K562 (cell line): Measurements from ENCODE around the gene ARL17B. TPM values are rescaled to one million over a fixed set of nuclear protein-coding genes. Genes with fewer than 3 reads are reported as not detected.

Source experiments
- ATAC-seq: fragments of 200-7000 bp; cut with Tn5 transposase; 3 replicates; pipeline ENCODE4 v1.9.1; 2020; ENCODE audit warnings: moderate library complexity
- BruUV-seq: library from RNA; stranded (reverse); fragments of 400-500 nt; replicated peaks from 2 replicates; lab custom pipeline; 2021; lab: Mats Ljungman, UMichigan
- CTCF ChIA-PET: fragments of 300-600 bp; formaldehyde crosslinking; extraction: SDS; loops from one replicate; lab custom pipeline; 2021; ENCODE audit warnings: low intra/inter-chr PET ratio; lab: Yijun Ruan, JAX
- POLR2A ChIA-PET: fragments of 300-600, 350-650 bp; sonication (Branson Sonifier 250); formaldehyde crosslinking; extraction: SDS; loops from one replicate; lab custom pipeline; 2021; ENCODE audit warnings: antibody characterized with exemption, inconsistent platforms; lab: Yijun Ruan, JAX
- DNase-seq, 4 experiments: peaks; one replicate each; pipeline versions ENCODE4 v3.0.0 to v3.0.0-alpha.2; 2011 to 2018; ENCODE audit warnings: low spot score in 3 of 4, mixed read lengths in 3 of 4; ENCODE audit errors: extremely low read depth in 1 of 4
- FAIRE-seq: peaks from 2 replicates; lab custom pipeline; 2011; peaks lifted over from hg19 to GRCh38; lab: Jason Lieb, UNC
- H2AFZ ChIP-seq: 2 replicates; pipeline ENCODE4 v1.6.0; 2011; ENCODE audit warnings: low read depth, low read length, control low read depth, inconsistent platforms
- H3K27ac ChIP-seq: fragments of 200-600 bp; 3 replicates; pipeline ENCODE4 v1.8.0; 2011; ENCODE audit warnings: low read depth, mild to moderate bottlenecking, control low read depth, inconsistent platforms, low read length, moderate library complexity, mixed read lengths; ENCODE audit errors: extremely low read depth
- H3K27me3 ChIP-seq, 2 experiments: fragments of 300-600 bp in 1 of 2; 2 replicates in 1 of 2; 3 replicates in 1 of 2; pipeline versions ENCODE4 v1.6.0 to v1.8.0; 2011; ENCODE audit warnings: inconsistent platforms in 2 of 2, low read length in 2 of 2, mild to moderate bottlenecking in 1 of 2, mixed read lengths in 1 of 2, moderate library complexity in 1 of 2; ENCODE audit not compliant: control insufficient read depth in 2 of 2, insufficient read depth in 2 of 2
- H3K36me3 ChIP-seq: fragments of 300-600 bp; 3 replicates; pipeline ENCODE4 v1.8.0; 2011; ENCODE audit warnings: mild to moderate bottlenecking, low read length, inconsistent platforms; ENCODE audit not compliant: control insufficient read depth, insufficient read depth
- H3K4me1 ChIP-seq, 2 experiments: fragments of 200-600 bp in 1 of 2; replicated peaks in 1 of 2; 2 replicates in 1 of 2; 3 replicates in 1 of 2; pipeline versions ENCODE4 v1.5.1 to v1.8.0; 2011; ENCODE audit warnings: inconsistent platforms in 2 of 2, low read length in 2 of 2, mild to moderate bottlenecking in 1 of 2, mixed read lengths in 1 of 2, moderate library complexity in 1 of 2; ENCODE audit not compliant: control insufficient read depth in 2 of 2, insufficient read depth in 2 of 2
- H3K4me2 ChIP-seq: 2 replicates; pipeline ENCODE4 v1.6.1; 2011; ENCODE audit warnings: low read length, control low read depth, inconsistent platforms, mixed read lengths; ENCODE audit not compliant: insufficient read depth
- H3K4me3 ChIP-seq: fragments of 200-600 bp; sonication (generic), shearing (Covaris generic); 2 replicates; pipeline ENCODE4 v1.5.1; 2016; ENCODE audit warnings: control low read depth, inconsistent platforms
- H3K79me2 ChIP-seq: fragments of 200-600 bp; 3 replicates; pipeline ENCODE4 v1.8.0; 2011; ENCODE audit warnings: low read length, inconsistent platforms; ENCODE audit not compliant: control insufficient read depth, insufficient read depth
- H3K9ac ChIP-seq, 2 experiments: 2 replicates each; pipeline versions ENCODE4 v1.6.0 to v1.6.1; 2011; ENCODE audit warnings: low read depth in 2 of 2, low read length in 2 of 2, control low read depth in 1 of 2, inconsistent platforms in 1 of 2, mild to moderate bottlenecking in 1 of 2, mixed read lengths in 1 of 2; ENCODE audit not compliant: insufficient read depth in 1 of 2
- H3K9me1 ChIP-seq: one replicate; pipeline ENCODE4 v1.6.0; 2011; ENCODE audit warnings: inconsistent platforms, mild to moderate bottlenecking, low read length, moderate library complexity; ENCODE audit not compliant: control insufficient read depth, insufficient read depth
- H3K9me3 ChIP-seq: replicated peaks from 2 replicates; pipeline ENCODE4 v1.5.1; 2011; ENCODE audit warnings: low read depth, low read length, inconsistent platforms; ENCODE audit not compliant: control insufficient read depth, insufficient read depth
- H4K20me1 ChIP-seq: replicated peaks from 2 replicates; pipeline ENCODE4 v1.6.1; 2011; ENCODE audit warnings: low read length, inconsistent platforms, mixed read lengths; ENCODE audit not compliant: control insufficient read depth, insufficient read depth
- RNF2 ChIP-seq: sonication (generic); IDR thresholded peaks from 2 replicates; pipeline ENCODE4 v1.6.1; 2016
- WGBS: fragments of 100-300 bp; shearing (Covaris generic); methylation state at CpG from one replicate; pipeline ENCODE4 v1.1.6; 2016; ENCODE audit warnings: low coverage, mixed read lengths; ENCODE audit not compliant: insufficient coverage; ENCODE audit errors: missing lambda C conversion rate; 5-methylcytosine and 5-hydroxymethylcytosine counted together
- in situ Hi-C: fragments of 300-500 bp; cut with MboI; formaldehyde crosslinking; loops from 4 replicates; pipeline ENCODE4 v1.15.0; 2018; ENCODE audit warnings: inconsistent platforms, mixed read lengths
- intact Hi-C: fragments of 100-400 bp; cut with micrococcal nuclease; formaldehyde crosslinking; loops from 2 replicates; pipeline ENCODE4 v1.14.2; 2022
- polyA plus RNA-seq, 8 experiments: library from polyadenylated mRNA; depleted of rRNA in 4 of 8; stranded (reverse) in 5 of 8; unstranded in 3 of 8; fragments of >200 nt; fragmentation: Nextera tagmentation in 2 of 8; fragmentation: Illumina TruSeq in 1 of 8; extraction: Ambion mirVana in 2 of 8; extraction: Trizol in 1 of 8; gene quantifications; 2 replicates each; pipeline versions ENCODE4 v1.2.1 to v1.2.3, GENCODE V29; 2011 to 2014; ENCODE audit warnings: inconsistent platforms in 1 of 8, missing spikeins in 1 of 8
- total RNA-seq, 7 experiments: library from RNA; depleted of rRNA in 6 of 7; stranded (reverse); fragments of >200 nt in 6 of 7; fragmentation: Illumina TruSeq in 2 of 7; extraction: Trizol in 2 of 7; gene quantifications; 2 replicates each; pipeline versions ENCODE4 v1.2.1 to v1.2.3, GENCODE V29; 2011 to 2021; ENCODE audit warnings: low replicate concordance in 1 of 7
- TF ChIP-seq, protein P1 (sequence below), 2 experiments: fragments of 450-650 bp; formaldehyde crosslinking in 1 of 2; IDR thresholded peaks; 2 replicates each; pipeline versions ENCODE4 v1.4.0 to v1.6.1; 2014 to 2020; ENCODE audit warnings: mild to moderate bottlenecking in 2 of 2, borderline replicate concordance in 1 of 2, low read depth in 1 of 2

The ARL17B gene
- total and polyA plus RNA-seq, 9 of the 15 experiments (the other 6 are each of a cell fraction or from before 2014, with no cell fraction given), result 4.0 to 24.2 (median 8.4) TPM

DNA sequence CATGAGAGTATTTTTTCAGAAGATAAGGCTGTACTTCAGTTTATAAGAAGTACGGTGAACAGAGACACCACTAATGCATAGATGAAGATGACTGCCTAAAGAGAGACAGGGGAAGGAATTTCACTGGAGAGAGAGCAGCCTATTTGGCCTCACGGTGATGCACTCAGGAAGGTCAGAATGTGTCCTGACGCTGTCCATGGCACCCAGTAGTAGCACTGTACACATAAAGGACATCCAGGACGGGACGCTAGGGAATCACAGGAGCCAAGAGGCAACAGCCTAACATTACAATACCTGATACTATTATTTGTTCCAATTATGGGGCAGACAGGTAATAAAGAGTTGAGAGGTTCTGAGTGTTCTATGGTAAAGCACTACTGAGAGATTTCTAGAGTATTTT lies 91.5 kb downstream of the ARL17B start:
- H3K9me1 ChIP-seq, result no peaks in the 10 kb centered on the region
- FAIRE-seq, result no peak
- TF ChIP-seq, protein P1, sequence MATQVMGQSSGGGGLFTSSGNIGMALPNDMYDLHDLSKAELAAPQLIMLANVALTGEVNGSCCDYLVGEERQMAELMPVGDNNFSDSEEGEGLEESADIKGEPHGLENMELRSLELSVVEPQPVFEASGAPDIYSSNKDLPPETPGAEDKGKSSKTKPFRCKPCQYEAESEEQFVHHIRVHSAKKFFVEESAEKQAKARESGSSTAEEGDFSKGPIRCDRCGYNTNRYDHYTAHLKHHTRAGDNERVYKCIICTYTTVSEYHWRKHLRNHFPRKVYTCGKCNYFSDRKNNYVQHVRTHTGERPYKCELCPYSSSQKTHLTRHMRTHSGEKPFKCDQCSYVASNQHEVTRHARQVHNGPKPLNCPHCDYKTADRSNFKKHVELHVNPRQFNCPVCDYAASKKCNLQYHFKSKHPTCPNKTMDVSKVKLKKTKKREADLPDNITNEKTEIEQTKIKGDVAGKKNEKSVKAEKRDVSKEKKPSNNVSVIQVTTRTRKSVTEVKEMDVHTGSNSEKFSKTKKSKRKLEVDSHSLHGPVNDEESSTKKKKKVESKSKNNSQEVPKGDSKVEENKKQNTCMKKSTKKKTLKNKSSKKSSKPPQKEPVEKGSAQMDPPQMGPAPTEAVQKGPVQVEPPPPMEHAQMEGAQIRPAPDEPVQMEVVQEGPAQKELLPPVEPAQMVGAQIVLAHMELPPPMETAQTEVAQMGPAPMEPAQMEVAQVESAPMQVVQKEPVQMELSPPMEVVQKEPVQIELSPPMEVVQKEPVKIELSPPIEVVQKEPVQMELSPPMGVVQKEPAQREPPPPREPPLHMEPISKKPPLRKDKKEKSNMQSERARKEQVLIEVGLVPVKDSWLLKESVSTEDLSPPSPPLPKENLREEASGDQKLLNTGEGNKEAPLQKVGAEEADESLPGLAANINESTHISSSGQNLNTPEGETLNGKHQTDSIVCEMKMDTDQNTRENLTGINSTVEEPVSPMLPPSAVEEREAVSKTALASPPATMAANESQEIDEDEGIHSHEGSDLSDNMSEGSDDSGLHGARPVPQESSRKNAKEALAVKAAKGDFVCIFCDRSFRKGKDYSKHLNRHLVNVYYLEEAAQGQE (IDR thresholded peaks at IDR 0.05; ENCODE audit: borderline replicate concordance), result peak; percentile 32; the same call in 1 of the 2 replicates
- TF ChIP-seq, protein P1 (CRISPR knock-in tag; IDR thresholded peaks at IDR 0.05; ENCODE audit: low read depth), result no peak
- TF ChIP-seq RNF2, result no peak
- TF ChIP-seq, all 486 proteins: peak for 1
- POLR2A ChIA-PET, result no interaction called here
- peak in 1 of 4 experiments; percentile 9 for DNase-seq
- BruUV-seq, result no TSS peak
- 14% methylated on average over 5 of the region's 5 CpGs for WGBS
- Histone ChIP-seq H3K79me2 (no peaks in the 10 kb centered on the region), H3K27ac (no peak overlapping the region), H3K4me2 (no peak overlapping the region), H4K20me1 (no peaks in the 10 kb centered on the region), H3K4me1 (peaks cover 15 to 29% of the 10 kb centered on the region in 2 experiments; a peak in 4 of 5 replicates), H3K9ac (no peak overlapping the region), H2AFZ (no peak overlapping the region), H3K36me3 (no peaks in the 10 kb centered on the region), H3K9me3 (no peaks in the 10 kb centered on the region), H3K4me3 (no peak overlapping the region), H3K27me3 (0 out of 5 replicates have a peak, but pooled peaks cover 0 to 4% of the 10 kb centered on the region in 2 experiments)
- intact Hi-C loops, result no loop called here
- ATAC-seq, result no peak
- in situ Hi-C loops, result loop anchor here (25.0 kb wide), 1 partner anchor 92 kb away; the partner anchor contains the start of gene ARL17B
- CTCF ChIA-PET, result no interaction called here
